K562 (cell line): Measurements from ENCODE around the gene DEGS1. TPM values are rescaled to one million over a fixed set of nuclear protein-coding genes. Genes with fewer than 3 reads are reported as not detected.

ENCODE experiments used
- ATAC-seq: fragments of 200-7000 bp; cut with Tn5 transposase; 3 replicates; pipeline ENCODE4 v1.9.1; 2020; ENCODE audit warnings: moderate library complexity
- BruUV-seq: library from RNA; stranded (reverse); fragments of 400-500 nt; replicated peaks from 2 replicates; lab custom pipeline; 2021; lab: Mats Ljungman, UMichigan
- CTCF ChIA-PET: fragments of 300-600 bp; formaldehyde crosslinking; extraction: SDS; loops from one replicate; lab custom pipeline; 2021; ENCODE audit warnings: low intra/inter-chr PET ratio; lab: Yijun Ruan, JAX
- POLR2A ChIA-PET: fragments of 300-600, 350-650 bp; sonication (Branson Sonifier 250); formaldehyde crosslinking; extraction: SDS; loops from one replicate; lab custom pipeline; 2021; ENCODE audit warnings: antibody characterized with exemption, inconsistent platforms; lab: Yijun Ruan, JAX
- DNase-seq, 4 experiments: peaks; one replicate each; pipeline versions ENCODE4 v3.0.0 to v3.0.0-alpha.2; 2011 to 2018; ENCODE audit warnings: low spot score in 3 of 4, mixed read lengths in 3 of 4; ENCODE audit errors: extremely low read depth in 1 of 4
- FAIRE-seq: peaks from 2 replicates; lab custom pipeline; 2011; peaks lifted over from hg19 to GRCh38; lab: Jason Lieb, UNC
- H2AFZ ChIP-seq: 2 replicates; pipeline ENCODE4 v1.6.0; 2011; ENCODE audit warnings: low read depth, low read length, control low read depth, inconsistent platforms
- H3K27ac ChIP-seq: fragments of 200-600 bp; 3 replicates; pipeline ENCODE4 v1.8.0; 2011; ENCODE audit warnings: low read depth, mild to moderate bottlenecking, control low read depth, inconsistent platforms, low read length, moderate library complexity, mixed read lengths; ENCODE audit errors: extremely low read depth
- H3K27me3 ChIP-seq, 2 experiments: fragments of 300-600 bp in 1 of 2; 2 replicates in 1 of 2; 3 replicates in 1 of 2; pipeline versions ENCODE4 v1.6.0 to v1.8.0; 2011; ENCODE audit warnings: inconsistent platforms in 2 of 2, low read length in 2 of 2, mild to moderate bottlenecking in 1 of 2, mixed read lengths in 1 of 2, moderate library complexity in 1 of 2; ENCODE audit not compliant: control insufficient read depth in 2 of 2, insufficient read depth in 2 of 2
- H3K36me3 ChIP-seq: fragments of 300-600 bp; 3 replicates; pipeline ENCODE4 v1.8.0; 2011; ENCODE audit warnings: mild to moderate bottlenecking, low read length, inconsistent platforms; ENCODE audit not compliant: control insufficient read depth, insufficient read depth
- H3K4me1 ChIP-seq, 2 experiments: fragments of 200-600 bp in 1 of 2; replicated peaks in 1 of 2; 2 replicates in 1 of 2; 3 replicates in 1 of 2; pipeline versions ENCODE4 v1.5.1 to v1.8.0; 2011; ENCODE audit warnings: inconsistent platforms in 2 of 2, low read length in 2 of 2, mild to moderate bottlenecking in 1 of 2, mixed read lengths in 1 of 2, moderate library complexity in 1 of 2; ENCODE audit not compliant: control insufficient read depth in 2 of 2, insufficient read depth in 2 of 2
- H3K4me2 ChIP-seq: 2 replicates; pipeline ENCODE4 v1.6.1; 2011; ENCODE audit warnings: low read length, control low read depth, inconsistent platforms, mixed read lengths; ENCODE audit not compliant: insufficient read depth
- H3K4me3 ChIP-seq: fragments of 200-600 bp; sonication (generic), shearing (Covaris generic); 2 replicates; pipeline ENCODE4 v1.5.1; 2016; ENCODE audit warnings: control low read depth, inconsistent platforms
- H3K79me2 ChIP-seq: fragments of 200-600 bp; 3 replicates; pipeline ENCODE4 v1.8.0; 2011; ENCODE audit warnings: low read length, inconsistent platforms; ENCODE audit not compliant: control insufficient read depth, insufficient read depth
- H3K9ac ChIP-seq, 2 experiments: 2 replicates each; pipeline versions ENCODE4 v1.6.0 to v1.6.1; 2011; ENCODE audit warnings: low read depth in 2 of 2, low read length in 2 of 2, control low read depth in 1 of 2, inconsistent platforms in 1 of 2, mild to moderate bottlenecking in 1 of 2, mixed read lengths in 1 of 2; ENCODE audit not compliant: insufficient read depth in 1 of 2
- H3K9me1 ChIP-seq: one replicate; pipeline ENCODE4 v1.6.0; 2011; ENCODE audit warnings: inconsistent platforms, mild to moderate bottlenecking, low read length, moderate library complexity; ENCODE audit not compliant: control insufficient read depth, insufficient read depth
- H3K9me3 ChIP-seq: replicated peaks from 2 replicates; pipeline ENCODE4 v1.5.1; 2011; ENCODE audit warnings: low read depth, low read length, inconsistent platforms; ENCODE audit not compliant: control insufficient read depth, insufficient read depth
- H4K20me1 ChIP-seq: replicated peaks from 2 replicates; pipeline ENCODE4 v1.6.1; 2011; ENCODE audit warnings: low read length, inconsistent platforms, mixed read lengths; ENCODE audit not compliant: control insufficient read depth, insufficient read depth
- FOXA3 ChIP-seq, 2 experiments: fragments of 450-650 bp in 1 of 2; sonication (generic) in 1 of 2; formaldehyde crosslinking; IDR thresholded peaks in 1 of 2; conservative IDR thresholded peaks in 1 of 2; 2 replicates each; pipeline versions ENCODE4 v1.4.0 to v1.8.0; 2020 to 2022; ENCODE audit warnings: mild to moderate bottlenecking in 2 of 2, missing genetic modification reagents in 1 of 2
- FOXJ3 ChIP-seq: sonication (generic); formaldehyde crosslinking; IDR thresholded peaks from 2 replicates; pipeline ENCODE4 v1.4.0; 2020; ENCODE audit warnings: mild to moderate bottlenecking, missing genetic modification reagents
- HDAC8 ChIP-seq: fragments of 450-650 bp; IDR thresholded peaks from 2 replicates; pipeline ENCODE4 v1.6.1; 2016; ENCODE audit warnings: mild to moderate bottlenecking, missing genetic modification characterization, moderate library complexity, missing compliant biosample characterization
- JUN ChIP-seq, 2 experiments: sonication (generic) in 1 of 2; formaldehyde crosslinking in 1 of 2; IDR thresholded peaks; 2 replicates each; pipeline versions ENCODE4 v1.6.1 to v1.8.0; 2012 to 2022; ENCODE audit warnings: borderline replicate concordance in 2 of 2, mild to moderate bottlenecking in 2 of 2, improper control_type of control experiment in 1 of 2, low read depth in 1 of 2, low read length in 1 of 2, missing genetic modification reagents in 1 of 2
- MYNN ChIP-seq, 2 experiments: sonication (generic); formaldehyde crosslinking in 1 of 2; IDR thresholded peaks; 2 replicates each; pipeline versions ENCODE4 v1.5.0 to v1.6.1; 2016 to 2020; ENCODE audit warnings: antibody characterized with exemption in 1 of 2, missing genetic modification reagents in 1 of 2
- YBX1 ChIP-seq: fragments of 450-650 bp; IDR thresholded peaks from 2 replicates; pipeline ENCODE4 v1.7.1; 2016; ENCODE audit warnings: mild to moderate bottlenecking
- ZNF140 ChIP-seq: fragments of 250-450 bp; sonication (Bioruptor Pico); IDR thresholded peaks from 2 replicates; pipeline ENCODE4 v1.8.0; 2021; ENCODE audit warnings: moderate library complexity, mild to moderate bottlenecking, inconsistent platforms
- ZNF175 ChIP-seq: fragments of 200-800 bp; sonication (Bioruptor generic); IDR thresholded peaks from 2 replicates; pipeline ENCODE4 v1.6.1; 2016; ENCODE audit warnings: low read depth, mild to moderate bottlenecking, missing genetic modification characterization, missing compliant biosample characterization
- ZNF551 ChIP-seq: fragments of 250-450 bp; sonication (Bioruptor Pico); IDR thresholded peaks from 2 replicates; pipeline ENCODE4 v1.5.0; 2021; ENCODE audit warnings: mild to moderate bottlenecking, moderate library complexity
- WGBS: fragments of 100-300 bp; shearing (Covaris generic); methylation state at CpG from one replicate; pipeline ENCODE4 v1.1.6; 2016; ENCODE audit warnings: low coverage, mixed read lengths; ENCODE audit not compliant: insufficient coverage; ENCODE audit errors: missing lambda C conversion rate; 5-methylcytosine and 5-hydroxymethylcytosine counted together
- in situ Hi-C: fragments of 300-500 bp; cut with MboI; formaldehyde crosslinking; loops from 4 replicates; pipeline ENCODE4 v1.15.0; 2018; ENCODE audit warnings: inconsistent platforms, mixed read lengths
- intact Hi-C: fragments of 100-400 bp; cut with micrococcal nuclease; formaldehyde crosslinking; loops from 2 replicates; pipeline ENCODE4 v1.14.2; 2022
- polyA plus RNA-seq, 8 experiments: library from polyadenylated mRNA; depleted of rRNA in 4 of 8; stranded (reverse) in 5 of 8; unstranded in 3 of 8; fragments of >200 nt; fragmentation: Nextera tagmentation in 2 of 8; fragmentation: Illumina TruSeq in 1 of 8; extraction: Ambion mirVana in 2 of 8; extraction: Trizol in 1 of 8; gene quantifications; 2 replicates each; pipeline versions ENCODE4 v1.2.1 to v1.2.3, GENCODE V29; 2011 to 2014; ENCODE audit warnings: inconsistent platforms in 1 of 8, missing spikeins in 1 of 8
- total RNA-seq, 7 experiments: library from RNA; depleted of rRNA in 6 of 7; stranded (reverse); fragments of >200 nt in 6 of 7; fragmentation: Illumina TruSeq in 2 of 7; extraction: Trizol in 2 of 7; gene quantifications; 2 replicates each; pipeline versions ENCODE4 v1.2.1 to v1.2.3, GENCODE V29; 2011 to 2021; ENCODE audit warnings: low replicate concordance in 1 of 7
- TF ChIP-seq, protein P1 (sequence below): fragments of 450-650 bp; formaldehyde crosslinking; IDR thresholded peaks from 2 replicates; pipeline ENCODE4 v1.4.0; 2020; ENCODE audit warnings: mild to moderate bottlenecking, moderate library complexity
- TF ChIP-seq, protein P2 (sequence below): fragments of 250-450 bp; sonication (Bioruptor Pico); IDR thresholded peaks from 2 replicates; pipeline ENCODE4 v1.8.0; 2021; ENCODE audit warnings: mild to moderate bottlenecking, moderate library complexity
- TF ChIP-seq, protein P3 (sequence below): fragments of 450-650 bp; IDR thresholded peaks from 2 replicates; pipeline ENCODE4 v1.6.1; 2018; ENCODE audit not compliant: partially characterized antibody
- TF ChIP-seq, protein P4 (sequence below): sonication (generic); formaldehyde crosslinking; IDR thresholded peaks from 2 replicates; pipeline ENCODE4 v1.8.1; 2023; ENCODE audit warnings: mild to moderate bottlenecking, missing genetic modification reagents

Gene DEGS1
- total and polyA plus RNA-seq, 9 of the 15 experiments (the other 6 are each of a cell fraction or from before 2014, with no cell fraction given): 12.3 to 95.0 (median 38.8) TPM

DNA sequence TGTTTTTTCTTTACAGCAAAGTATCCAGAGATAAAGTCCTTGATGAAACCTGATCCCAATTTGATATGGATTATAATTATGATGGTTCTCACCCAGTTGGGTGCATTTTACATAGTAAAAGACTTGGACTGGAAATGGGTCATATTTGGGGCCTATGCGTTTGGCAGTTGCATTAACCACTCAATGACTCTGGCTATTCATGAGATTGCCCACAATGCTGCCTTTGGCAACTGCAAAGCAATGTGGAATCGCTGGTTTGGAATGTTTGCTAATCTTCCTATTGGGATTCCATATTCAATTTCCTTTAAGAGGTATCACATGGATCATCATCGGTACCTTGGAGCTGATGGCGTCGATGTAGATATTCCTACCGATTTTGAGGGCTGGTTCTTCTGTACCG is 6.5 kb downstream of the DEGS1 start:
- POLR2A ChIA-PET: interaction anchor here (1.8 kb wide), 1 partner anchor 15 kb away, joined by 6 read pairs; no protein-coding TSS in a partner anchor
- BruUV-seq: no TSS peak
- FAIRE-seq (no peak), ATAC-seq (no peak), DNase-seq (no peak)
- in situ Hi-C loops (no loop called here), intact Hi-C loops (no loop called here)
- 96% methylated on average over 7 of the region's 7 CpGs for WGBS
- Histone ChIP-seq H3K9me1 (no peaks in the 10 kb centered on the region), H3K27me3 (no peaks in the 10 kb centered on the region), H3K4me1 (peaks cover 9 to 16% of the 10 kb centered on the region in 2 experiments; a peak in 4 of 5 replicates), H3K36me3 (peaks cover 67% of the 10 kb centered on the region), H4K20me1 (no peaks in the 10 kb centered on the region), H3K79me2 (peaks cover 58% of the 10 kb centered on the region), H3K9me3 (no peaks in the 10 kb centered on the region; the same call in 1 of the 2 replicates), H3K9ac (no peak overlapping the region), H3K27ac (no peak overlapping the region), H3K4me2 (no peak overlapping the region), H3K4me3 (no peak overlapping the region), H2AFZ (no peak overlapping the region)
- CTCF ChIA-PET: no interaction called here
- TF ChIP-seq, protein P1, sequence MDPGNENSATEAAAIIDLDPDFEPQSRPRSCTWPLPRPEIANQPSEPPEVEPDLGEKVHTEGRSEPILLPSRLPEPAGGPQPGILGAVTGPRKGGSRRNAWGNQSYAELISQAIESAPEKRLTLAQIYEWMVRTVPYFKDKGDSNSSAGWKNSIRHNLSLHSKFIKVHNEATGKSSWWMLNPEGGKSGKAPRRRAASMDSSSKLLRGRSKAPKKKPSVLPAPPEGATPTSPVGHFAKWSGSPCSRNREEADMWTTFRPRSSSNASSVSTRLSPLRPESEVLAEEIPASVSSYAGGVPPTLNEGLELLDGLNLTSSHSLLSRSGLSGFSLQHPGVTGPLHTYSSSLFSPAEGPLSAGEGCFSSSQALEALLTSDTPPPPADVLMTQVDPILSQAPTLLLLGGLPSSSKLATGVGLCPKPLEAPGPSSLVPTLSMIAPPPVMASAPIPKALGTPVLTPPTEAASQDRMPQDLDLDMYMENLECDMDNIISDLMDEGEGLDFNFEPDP (CRISPR knock-in tag): no peak
- no peak for TF ChIP-seq YBX1
- TF ChIP-seq HDAC8 (tag): no peak
- TF ChIP-seq ZNF175: no peak
- TF ChIP-seq FOXA3 (CRISPR knock-in tag; conservative IDR thresholded peaks at IDR 0.05 in 1 of 2, IDR thresholded peaks at IDR 0.05 in 1 of 2): no peak
- no peak for TF ChIP-seq JUN (IDR thresholded peaks at IDR 0.05; ENCODE audit: borderline replicate concordance, low read depth, low read length)
- no peak for TF ChIP-seq JUN (CRISPR knock-in tag; IDR thresholded peaks at IDR 0.05; ENCODE audit: borderline replicate concordance)
- no peak for TF ChIP-seq ZNF551 (CRISPR knock-in tag)
- TF ChIP-seq, protein P2, sequence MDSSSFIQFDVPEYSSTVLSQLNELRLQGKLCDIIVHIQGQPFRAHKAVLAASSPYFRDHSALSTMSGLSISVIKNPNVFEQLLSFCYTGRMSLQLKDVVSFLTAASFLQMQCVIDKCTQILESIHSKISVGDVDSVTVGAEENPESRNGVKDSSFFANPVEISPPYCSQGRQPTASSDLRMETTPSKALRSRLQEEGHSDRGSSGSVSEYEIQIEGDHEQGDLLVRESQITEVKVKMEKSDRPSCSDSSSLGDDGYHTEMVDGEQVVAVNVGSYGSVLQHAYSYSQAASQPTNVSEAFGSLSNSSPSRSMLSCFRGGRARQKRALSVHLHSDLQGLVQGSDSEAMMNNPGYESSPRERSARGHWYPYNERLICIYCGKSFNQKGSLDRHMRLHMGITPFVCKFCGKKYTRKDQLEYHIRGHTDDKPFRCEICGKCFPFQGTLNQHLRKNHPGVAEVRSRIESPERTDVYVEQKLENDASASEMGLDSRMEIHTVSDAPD (CRISPR knock-in tag): no peak
- TF ChIP-seq, protein P3, sequence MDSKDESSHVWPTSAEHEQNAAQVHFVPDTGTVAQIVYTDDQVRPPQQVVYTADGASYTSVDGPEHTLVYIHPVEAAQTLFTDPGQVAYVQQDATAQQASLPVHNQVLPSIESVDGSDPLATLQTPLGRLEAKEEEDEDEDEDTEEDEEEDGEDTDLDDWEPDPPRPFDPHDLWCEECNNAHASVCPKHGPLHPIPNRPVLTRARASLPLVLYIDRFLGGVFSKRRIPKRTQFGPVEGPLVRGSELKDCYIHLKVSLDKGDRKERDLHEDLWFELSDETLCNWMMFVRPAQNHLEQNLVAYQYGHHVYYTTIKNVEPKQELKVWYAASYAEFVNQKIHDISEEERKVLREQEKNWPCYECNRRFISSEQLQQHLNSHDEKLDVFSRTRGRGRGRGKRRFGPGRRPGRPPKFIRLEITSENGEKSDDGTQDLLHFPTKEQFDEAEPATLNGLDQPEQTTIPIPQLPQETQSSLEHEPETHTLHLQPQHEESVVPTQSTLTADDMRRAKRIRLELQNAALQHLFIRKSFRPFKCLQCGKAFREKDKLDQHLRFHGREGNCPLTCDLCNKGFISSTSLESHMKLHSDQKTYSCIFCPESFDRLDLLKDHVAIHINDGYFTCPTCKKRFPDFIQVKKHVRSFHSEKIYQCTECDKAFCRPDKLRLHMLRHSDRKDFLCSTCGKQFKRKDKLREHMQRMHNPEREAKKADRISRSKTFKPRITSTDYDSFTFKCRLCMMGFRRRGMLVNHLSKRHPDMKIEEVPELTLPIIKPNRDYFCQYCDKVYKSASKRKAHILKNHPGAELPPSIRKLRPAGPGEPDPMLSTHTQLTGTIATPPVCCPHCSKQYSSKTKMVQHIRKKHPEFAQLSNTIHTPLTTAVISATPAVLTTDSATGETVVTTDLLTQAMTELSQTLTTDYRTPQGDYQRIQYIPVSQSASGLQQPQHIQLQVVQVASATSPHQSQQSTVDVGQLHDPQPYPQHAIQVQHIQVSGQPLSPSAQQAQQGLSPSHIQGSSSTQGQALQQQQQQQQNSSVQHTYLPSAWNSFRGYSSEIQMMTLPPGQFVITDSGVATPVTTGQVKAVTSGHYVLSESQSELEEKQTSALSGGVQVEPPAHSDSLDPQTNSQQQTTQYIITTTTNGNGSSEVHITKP: no peak
- TF ChIP-seq, protein P4, sequence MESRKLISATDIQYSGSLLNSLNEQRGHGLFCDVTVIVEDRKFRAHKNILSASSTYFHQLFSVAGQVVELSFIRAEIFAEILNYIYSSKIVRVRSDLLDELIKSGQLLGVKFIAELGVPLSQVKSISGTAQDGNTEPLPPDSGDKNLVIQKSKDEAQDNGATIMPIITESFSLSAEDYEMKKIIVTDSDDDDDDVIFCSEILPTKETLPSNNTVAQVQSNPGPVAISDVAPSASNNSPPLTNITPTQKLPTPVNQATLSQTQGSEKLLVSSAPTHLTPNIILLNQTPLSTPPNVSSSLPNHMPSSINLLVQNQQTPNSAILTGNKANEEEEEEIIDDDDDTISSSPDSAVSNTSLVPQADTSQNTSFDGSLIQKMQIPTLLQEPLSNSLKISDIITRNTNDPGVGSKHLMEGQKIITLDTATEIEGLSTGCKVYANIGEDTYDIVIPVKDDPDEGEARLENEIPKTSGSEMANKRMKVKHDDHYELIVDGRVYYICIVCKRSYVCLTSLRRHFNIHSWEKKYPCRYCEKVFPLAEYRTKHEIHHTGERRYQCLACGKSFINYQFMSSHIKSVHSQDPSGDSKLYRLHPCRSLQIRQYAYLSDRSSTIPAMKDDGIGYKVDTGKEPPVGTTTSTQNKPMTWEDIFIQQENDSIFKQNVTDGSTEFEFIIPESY (CRISPR knock-in tag): no peak
- TF ChIP-seq MYNN (IDR thresholded peaks at IDR 0.05): no peak
- TF ChIP-seq MYNN (CRISPR knock-in tag; IDR thresholded peaks at IDR 0.05): no peak
- TF ChIP-seq FOXJ3 (CRISPR knock-in tag): no peak
- no peak for TF ChIP-seq ZNF140 (CRISPR knock-in tag)
